NT2/D1 (cell line): Measurements from ENCODE around the gene LGSN.

Source experiments
- YY1 ChIP-seq: IDR thresholded peaks from 2 replicates; pipeline ENCODE4 v1.6.1; 2011; ENCODE audit not compliant: insufficient read length, insufficient read depth
- ZNF274 ChIP-seq: IDR thresholded peaks from 2 replicates; pipeline ENCODE4 v1.6.1; 2011; ENCODE audit warnings: mild to moderate bottlenecking, low read depth, low read length

- TF ChIP-seq ZNF274 (no peak), YY1 (no peak)
Measured at GRCh38 chr6:63259153-63259552, 60.6 kb downstream of the LGSN start.
